IPS-18a (cell line): ENCODE measurements around the gene CTSW.

Source experiments
- H3K27ac ChIP-seq: one replicate; pipeline ENCODE4 v1.5.1; 2013; ENCODE audit warnings: low read length
- H3K27me3 ChIP-seq: one replicate; pipeline ENCODE4 v1.6.1; 2013; ENCODE audit warnings: mild to moderate bottlenecking, low read length; ENCODE audit not compliant: control insufficient read depth, insufficient read depth
- H3K36me3 ChIP-seq: one replicate; pipeline ENCODE4 v1.6.1; 2013; ENCODE audit warnings: low read depth, low read length; ENCODE audit not compliant: control insufficient read depth
- H3K4me1 ChIP-seq: one replicate; pipeline ENCODE4 v1.6.1; 2013; ENCODE audit warnings: low read depth, low read length; ENCODE audit not compliant: control insufficient read depth
- H3K4me3 ChIP-seq: one replicate; pipeline ENCODE4 v1.5.1; 2013; ENCODE audit warnings: low read length
- H3K9ac ChIP-seq: one replicate; pipeline ENCODE4 v1.6.1; 2013; ENCODE audit warnings: mild to moderate bottlenecking, low read length, moderate library complexity
- H3K9me3 ChIP-seq: one replicate; pipeline ENCODE4 v1.6.1; 2013; ENCODE audit warnings: low read depth, low read length; ENCODE audit not compliant: control insufficient read depth

CTSW gene

GRCh38 chr11:65903715-65904114, 24.1 kb downstream of the CTSW start:
- Histone ChIP-seq H3K4me3 (no peak overlapping the region), H3K9ac (no peak overlapping the region), H3K27me3 (peaks cover 57% of the 10 kb centered on the region), H3K4me1 (no peaks in the 10 kb centered on the region), H3K27ac (no peak overlapping the region), H3K36me3 (no peaks in the 10 kb centered on the region), H3K9me3 (no peaks in the 10 kb centered on the region)

- Histone ChIP-seq H3K9me3 (no peaks in the 10 kb centered on the region), H3K27ac (no peak overlapping the region), H3K27me3 (peaks cover 39% of the 10 kb centered on the region), H3K36me3 (no peaks in the 10 kb centered on the region), H3K9ac (no peak overlapping the region), H3K4me1 (no peaks in the 10 kb centered on the region), H3K4me3 (no peak overlapping the region)
These were observed 27.0 kb downstream of the CTSW start for GRCh38 chr11:65906602-65907001.

GRCh38 chr11:65907878-65908277, 28.2 kb downstream of the CTSW start:
- Histone ChIP-seq H3K27me3 (peaks cover 26% of the 10 kb centered on the region), H3K36me3 (no peaks in the 10 kb centered on the region), H3K9me3 (no peaks in the 10 kb centered on the region), H3K4me3 (no peak overlapping the region), H3K4me1 (no peaks in the 10 kb centered on the region), H3K27ac (no peak overlapping the region), H3K9ac (no peak overlapping the region)

- no peaks in the 10 kb centered on the region for H3K36me3 ChIP-seq
- peaks cover 9% of the 10 kb centered on the region for H3K27me3 ChIP-seq
- H3K4me3 ChIP-seq: no peak overlapping the region
- H3K27ac ChIP-seq: no peak overlapping the region
- no peaks in the 10 kb centered on the region for H3K4me1 ChIP-seq
- H3K9me3 ChIP-seq: no peaks in the 10 kb centered on the region
- no peak overlapping the region for H3K9ac ChIP-seq
These were observed 32.3 kb downstream of the CTSW start for GRCh38 chr11:65911682-65912568.

- no peaks in the 10 kb centered on the region for H3K9me3 ChIP-seq
- H3K4me1 ChIP-seq: peaks cover 2% of the 10 kb centered on the region
- H3K9ac ChIP-seq: no peak overlapping the region
These were observed 33.2 kb downstream of the CTSW start for GRCh38 chr11:65912845-65913244.

GRCh38 chr11:65915101-65915820, 35.6 kb downstream of the CTSW start:
- H3K27me3 ChIP-seq: no peaks in the 10 kb centered on the region
- no peaks in the 10 kb centered on the region for H3K36me3 ChIP-seq
- H3K9ac ChIP-seq: no peak overlapping the region
- H3K4me1 ChIP-seq: peaks cover 5% of the 10 kb centered on the region
- H3K9me3 ChIP-seq: no peaks in the 10 kb centered on the region
- H3K27ac ChIP-seq: no peak overlapping the region
- no peak overlapping the region for H3K4me3 ChIP-seq

More at GRCh38 chr11:65912845-65913244, 33.2 kb downstream of the CTSW start:
- Histone ChIP-seq H3K36me3 (no peaks in the 10 kb centered on the region), H3K4me3 (no peak overlapping the region), H3K27me3 (peaks cover 8% of the 10 kb centered on the region), H3K27ac (no peak overlapping the region)

- no peak overlapping the region for H3K27ac ChIP-seq
- H3K4me3 ChIP-seq: no peak overlapping the region
- H3K36me3 ChIP-seq: no peaks in the 10 kb centered on the region
- peaks cover 5% of the 10 kb centered on the region for H3K4me1 ChIP-seq
- H3K9me3 ChIP-seq: no peaks in the 10 kb centered on the region
- H3K9ac ChIP-seq: no peak overlapping the region
- no peaks in the 10 kb centered on the region for H3K27me3 ChIP-seq
These were observed 36.2 kb downstream of the CTSW start for GRCh38 chr11:65915821-65916251.

- H3K36me3 ChIP-seq: no peaks in the 10 kb centered on the region
- no peaks in the 10 kb centered on the region for H3K27me3 ChIP-seq
- H3K9ac ChIP-seq: no peak overlapping the region
- no peaks in the 10 kb centered on the region for H3K9me3 ChIP-seq
- H3K4me1 ChIP-seq: peaks cover 5% of the 10 kb centered on the region
- H3K4me3 ChIP-seq: no peak overlapping the region
- H3K27ac ChIP-seq: no peak overlapping the region
These were observed 36.8 kb downstream of the CTSW start for GRCh38 chr11:65916391-65916790.

- H3K27me3 ChIP-seq: no peaks in the 10 kb centered on the region
- H3K9ac ChIP-seq: no peak overlapping the region
- H3K27ac ChIP-seq: no peak overlapping the region
- H3K9me3 ChIP-seq: no peaks in the 10 kb centered on the region
- peaks cover 5% of the 10 kb centered on the region for H3K4me1 ChIP-seq
- no peak overlapping the region for H3K4me3 ChIP-seq
- H3K36me3 ChIP-seq: no peaks in the 10 kb centered on the region
These were observed 37.4 kb downstream of the CTSW start for GRCh38 chr11:65917077-65917433.

- H3K4me1 ChIP-seq: peaks cover 5% of the 10 kb centered on the region
- H3K27me3 ChIP-seq: no peaks in the 10 kb centered on the region
- no peaks in the 10 kb centered on the region for H3K9me3 ChIP-seq
- peaks cover 3% of the 10 kb centered on the region for H3K36me3 ChIP-seq
- peak overlapping the region; percentile 90 for H3K4me3 ChIP-seq
- H3K27ac ChIP-seq: no peak overlapping the region
- peak overlapping the region; percentile 85 for H3K9ac ChIP-seq
These were observed 38.0 kb downstream of the CTSW start for GRCh38 chr11:65917434-65918210.
